Caki2 (cell line): Measurements from ENCODE around the gene RNF182. TPM values are rescaled to one million over a fixed set of nuclear protein-coding genes. Genes with fewer than 3 reads are reported as not detected.
A peak's percentile ranks its signal among the peaks of the same experiment; 100 is the strongest.
"Not testable (repeated sequence)": the region's sequence is repeated elsewhere in the genome, so short reads cannot be mapped to it uniquely, and the experiment has no call there.

Source experiments
- DNase-seq: peaks from one replicate; pipeline ENCODE4 v3.0.0-alpha.2; 2015; ENCODE audit warnings: low read depth
- in situ Hi-C: cut with HindIII; loops from 2 replicates; pipeline ENCODE4 v1.10.0; 2016; ENCODE audit warnings: low sequenced_read_pairs, low pct_unique_long_range_greater_than_20kb, mixed read lengths
- total RNA-seq: library from RNA; depleted of rRNA; stranded (reverse); fragments of >200 nt; shearing (Covaris generic); gene quantifications from 2 replicates; pipeline ENCODE4 v1.2.3, GENCODE V29; 2014; ENCODE audit warnings: low replicate concordance

The RNF182 gene
- total RNA-seq, 1 experiment from 2014 or later = 0.10 TPM

GRCh38 chr6:13915561-13916229, 9.1 kb upstream of the RNF182 start:
- in situ Hi-C loops = no loop called here
- DNase-seq = no peak

GRCh38 chr6:13916230-13916944, 8.4 kb upstream of the RNF182 start:
- in situ Hi-C loops = no loop called here
- no peak for DNase-seq

GRCh38 chr6:13917141-13917540, 7.6 kb upstream of the RNF182 start:
- DNase-seq = no peak
- in situ Hi-C loops = no loop called here

- in situ Hi-C loops = no loop called here
- no peak for DNase-seq
Measured at GRCh38 chr6:13918686-13919250, 6.0 kb upstream of the RNF182 start.

- no peak for DNase-seq
- in situ Hi-C loops = no loop called here
Measured at GRCh38 chr6:13919861-13920260, 4.9 kb upstream of the RNF182 start.

- in situ Hi-C loops = no loop called here
- DNase-seq = no peak
Measured at GRCh38 chr6:13920552-13920951, 4.2 kb upstream of the RNF182 start.

GRCh38 chr6:13922750-13923149, 2.0 kb upstream of the RNF182 start:
- DNase-seq = no peak
- in situ Hi-C loops = no loop called here

- in situ Hi-C loops = no loop called here
- no peak for DNase-seq
Measured at GRCh38 chr6:13923527-13924145, 1.1 kb upstream of the RNF182 start.

- in situ Hi-C loops = no loop called here
- DNase-seq = peak; percentile 21
Measured at GRCh38 chr6:13924146-13924948, 405 bp upstream of the RNF182 start.

GRCh38 chr6:13926378-13926777, 1.6 kb downstream of the RNF182 start:
- in situ Hi-C loops = no loop called here

GRCh38 chr6:13927203-13927602, 2.5 kb downstream of the RNF182 start:
- in situ Hi-C loops = no loop called here
- no peak for DNase-seq

More at GRCh38 chr6:13926378-13926777, 1.6 kb downstream of the RNF182 start:
- no peak for DNase-seq

- no peak for DNase-seq
- in situ Hi-C loops = no loop called here
Measured at GRCh38 chr6:13929196-13929595, 4.4 kb downstream of the RNF182 start.

GRCh38 chr6:13931797-13932402, 7.1 kb downstream of the RNF182 start:
- DNase-seq = no peak
- in situ Hi-C loops = no loop called here

- in situ Hi-C loops = no loop called here
- DNase-seq = no peak
Measured at GRCh38 chr6:13932785-13933184, 8.0 kb downstream of the RNF182 start.

- DNase-seq = no peak
- in situ Hi-C loops = no loop called here
Measured at GRCh38 chr6:13934721-13935120, 10.0 kb downstream of the RNF182 start.

GRCh38 chr6:13935190-13935880, 10.6 kb downstream of the RNF182 start:
- in situ Hi-C loops = no loop called here
- DNase-seq = no peak

- DNase-seq, in situ Hi-C loops: not testable (repeated sequence)
Measured at GRCh38 chr6:13935881-13936261, 11.1 kb downstream of the RNF182 start.

- in situ Hi-C loops = no loop called here
- no peak for DNase-seq
Measured at GRCh38 chr6:13941902-13942301, 17.1 kb downstream of the RNF182 start.
